GM19025 (cell line): ENCODE results near the gene HIVEP1.

ENCODE experiments used
- ATAC-seq: cut with Tn5 transposase; IDR thresholded peaks from one replicate; pipeline ENCODE4 v1.9.1; 2021; ENCODE audit warnings: mild to moderate bottlenecking, low read depth, moderate library complexity; ENCODE audit not compliant: unreplicated experiment

Gene HIVEP1

DNA sequence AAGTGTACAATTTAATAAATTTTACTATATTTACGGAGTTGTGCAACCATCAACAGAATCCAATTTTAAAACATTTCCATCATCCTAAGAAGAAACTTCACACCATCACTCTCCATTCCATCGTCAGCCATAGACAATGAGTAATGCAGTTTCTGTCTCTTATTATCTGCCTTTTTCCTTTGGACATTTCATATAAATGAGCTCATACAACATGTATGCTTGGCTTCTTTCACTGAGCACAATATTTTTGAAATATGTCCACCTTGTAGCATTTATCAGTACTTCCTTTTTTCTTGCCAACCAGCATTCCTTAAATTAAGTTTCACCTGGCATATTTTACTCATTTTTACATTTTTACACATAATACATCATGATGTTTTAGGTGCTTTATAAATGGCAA is 22.7 kb upstream of the HIVEP1 start:
- no peak for ATAC-seq

DNA sequence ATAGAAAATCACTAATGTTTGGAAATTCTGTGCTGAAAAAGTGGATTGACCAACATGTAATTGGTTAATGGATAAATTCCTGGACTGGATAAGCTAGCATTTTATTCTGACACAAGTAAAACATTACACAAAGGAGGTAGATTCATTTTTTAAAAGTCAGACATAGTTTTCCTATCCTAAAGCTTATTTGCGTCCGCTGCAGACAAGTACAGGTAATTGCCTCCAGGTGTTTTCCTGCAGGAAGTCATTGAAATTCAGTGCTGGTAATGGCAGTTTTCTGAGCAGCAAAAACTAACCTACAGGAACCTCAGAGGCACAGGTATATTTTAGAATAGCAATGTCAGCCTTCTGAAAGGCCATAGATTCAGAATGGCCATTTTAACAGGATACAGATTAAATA is 20.0 kb upstream of the HIVEP1 start:
- no peak for ATAC-seq

DNA sequence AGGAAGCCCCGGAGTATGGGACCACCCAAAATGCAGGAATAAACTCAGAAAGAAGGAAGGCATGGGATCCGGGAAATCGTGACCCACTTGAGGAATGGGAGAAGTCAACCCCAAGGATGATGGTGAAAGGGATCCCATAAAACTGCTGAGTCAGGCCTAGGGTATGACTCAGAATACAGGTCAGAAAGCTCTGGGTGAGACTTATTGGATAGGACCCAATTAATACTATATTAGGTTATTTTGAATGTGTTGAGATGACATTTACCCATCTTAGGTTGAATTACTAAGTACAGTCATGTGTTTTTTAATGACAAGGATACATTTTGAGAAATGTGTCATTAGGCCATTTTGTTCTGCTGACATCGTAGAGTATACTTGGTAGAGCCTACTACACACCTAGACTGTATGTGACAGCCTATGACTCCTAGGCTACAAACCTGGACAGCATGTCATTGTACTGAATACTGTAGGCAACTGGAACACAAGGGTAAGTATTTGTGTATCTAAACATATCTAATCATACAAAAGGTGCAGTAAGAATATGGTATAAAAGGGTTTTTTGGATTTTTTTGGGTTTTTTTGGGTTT is 17.1 kb upstream of the HIVEP1 start:
- no peak for ATAC-seq

DNA sequence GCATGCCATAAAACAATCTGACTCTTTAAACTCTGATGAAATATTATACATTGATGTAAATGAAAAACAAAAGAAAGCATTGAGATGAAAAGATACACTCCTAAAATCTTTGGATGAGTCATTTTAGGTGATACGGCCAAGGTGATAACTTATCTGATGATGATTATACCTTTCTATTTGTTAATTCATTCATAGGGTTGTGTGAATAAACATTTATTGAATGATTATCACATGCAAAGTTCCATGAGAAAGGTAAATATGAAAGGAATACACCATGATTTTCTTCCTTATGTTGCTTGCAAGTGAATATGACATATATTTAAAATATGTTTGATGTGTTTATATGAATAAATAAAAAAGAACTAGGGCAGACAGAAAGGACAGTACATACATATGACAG is 15.4 kb upstream of the HIVEP1 start:
- ATAC-seq: no peak

DNA sequence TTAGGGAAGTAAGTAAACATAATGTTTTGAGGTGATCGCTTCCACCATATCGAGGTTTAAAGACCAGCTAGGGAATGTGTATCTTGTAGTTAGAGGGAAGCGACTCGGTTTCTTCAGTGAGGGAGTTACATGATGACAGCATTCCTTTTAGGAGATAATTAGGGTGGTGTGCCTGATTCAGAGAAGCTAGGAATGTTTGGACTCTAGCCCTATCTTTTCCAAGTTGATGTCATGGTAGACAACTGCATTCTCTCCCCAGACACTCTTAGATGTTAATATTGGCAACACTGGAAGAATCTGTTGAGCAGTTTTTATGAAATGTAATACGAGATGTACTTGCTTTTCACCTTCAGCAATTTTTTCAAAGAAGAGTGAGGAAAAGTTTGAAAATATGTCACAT is 12.9 kb upstream of the HIVEP1 start:
- ATAC-seq: no peak

DNA sequence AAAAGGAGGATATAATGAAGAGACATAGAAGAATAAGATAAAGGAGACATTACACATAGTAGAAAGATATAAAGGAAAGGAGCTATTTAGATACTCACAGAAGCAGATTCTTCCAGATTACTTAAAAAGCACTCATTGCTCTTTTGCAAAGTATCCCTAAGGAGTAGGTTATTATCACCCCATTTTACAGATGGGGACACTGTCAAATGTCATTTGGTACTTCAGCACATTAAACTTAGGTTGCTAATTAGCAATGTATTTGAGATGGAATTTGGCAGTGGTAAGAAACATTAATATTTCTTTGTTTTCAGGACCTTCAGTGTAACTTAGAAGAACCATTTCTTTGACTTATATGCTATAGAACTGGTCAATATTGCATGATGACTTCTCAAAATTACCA is 11.9 kb upstream of the HIVEP1 start:
- no peak for ATAC-seq

DNA sequence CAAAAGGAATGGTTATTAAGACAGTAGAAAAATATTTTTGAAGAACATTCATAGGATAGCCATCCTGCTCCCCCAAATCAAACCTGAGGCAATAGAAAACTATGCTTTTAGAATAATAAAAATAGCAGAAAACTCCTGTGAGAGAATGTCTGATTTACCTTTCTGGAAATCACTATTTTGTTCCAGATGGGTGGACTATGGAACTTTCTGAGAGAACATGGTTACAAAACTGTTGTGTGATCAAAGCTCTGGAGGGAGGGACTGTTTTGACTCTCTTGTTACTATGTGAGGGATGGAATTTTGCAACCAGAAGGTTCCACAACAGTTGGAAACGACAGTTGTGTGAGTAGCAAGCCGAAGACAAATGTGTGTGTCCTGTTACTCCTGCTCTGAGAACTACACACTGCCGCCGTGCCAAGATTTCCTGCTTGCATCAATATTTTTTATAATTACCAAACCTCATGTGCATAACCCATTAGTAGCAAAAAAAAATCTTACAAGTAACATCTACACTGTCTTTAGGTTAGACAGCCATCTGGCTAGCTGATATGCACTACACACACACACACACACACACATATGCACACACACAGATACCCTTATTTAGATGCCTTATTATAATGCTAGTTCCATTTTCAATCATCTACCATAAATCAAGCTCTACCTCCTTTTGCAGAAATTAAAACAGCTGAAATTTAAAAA is 11.0 kb upstream of the HIVEP1 start:
- ATAC-seq: no peak

DNA sequence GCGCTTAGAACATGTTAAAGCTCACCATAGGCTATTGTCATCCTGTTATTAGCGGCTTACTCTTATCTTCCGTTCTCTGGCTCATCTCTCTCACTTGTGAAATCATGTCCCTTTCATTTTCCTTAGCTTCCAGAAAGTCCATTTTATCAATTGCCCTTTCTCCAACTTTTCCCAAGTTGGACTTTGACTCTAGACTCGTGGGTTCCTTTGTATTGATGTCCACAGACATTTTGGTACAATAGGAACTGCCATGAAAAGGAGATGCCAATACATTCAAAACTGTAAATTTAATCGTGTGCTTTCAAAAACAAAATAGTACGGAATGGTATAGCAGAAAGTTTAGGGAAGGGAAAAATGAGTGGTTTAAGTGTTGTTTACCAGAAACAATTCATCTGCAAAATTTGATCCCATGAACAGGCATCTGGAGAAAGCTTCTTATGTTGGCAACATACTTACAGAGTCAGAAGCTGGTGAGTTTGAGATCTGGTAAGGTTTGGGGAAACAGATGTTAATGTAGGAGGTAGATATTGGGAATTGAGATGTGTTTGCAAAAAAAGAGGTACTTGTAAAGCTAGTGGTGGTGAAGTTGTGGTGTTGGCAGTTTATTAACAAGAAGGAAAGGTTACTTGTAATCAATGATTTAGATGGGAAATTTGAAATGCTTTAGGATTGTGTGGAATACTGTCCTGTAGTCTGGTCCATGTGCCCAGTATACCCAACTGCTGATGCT is 10.2 kb upstream of the HIVEP1 start:
- no peak for ATAC-seq

DNA sequence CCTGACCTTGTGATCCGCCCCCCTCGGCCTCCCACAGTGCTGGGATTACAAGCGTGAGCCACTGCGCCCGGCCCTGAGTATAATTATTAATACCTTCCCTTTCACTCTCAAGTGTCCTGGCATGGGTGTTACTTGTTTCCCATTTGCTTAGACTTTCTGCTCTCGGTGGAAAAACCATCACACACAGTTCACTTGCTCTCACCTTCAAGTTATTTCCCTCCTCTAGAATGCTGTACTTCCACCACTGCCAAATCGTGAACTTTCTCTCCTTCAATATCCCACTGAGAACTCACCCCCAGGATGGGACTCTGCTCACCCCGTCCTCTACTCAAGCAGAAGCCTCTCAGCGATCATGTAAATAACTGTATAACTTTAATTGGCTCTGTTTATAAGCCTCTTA is 4.6 kb upstream of the HIVEP1 start:
- ATAC-seq: no peak

DNA sequence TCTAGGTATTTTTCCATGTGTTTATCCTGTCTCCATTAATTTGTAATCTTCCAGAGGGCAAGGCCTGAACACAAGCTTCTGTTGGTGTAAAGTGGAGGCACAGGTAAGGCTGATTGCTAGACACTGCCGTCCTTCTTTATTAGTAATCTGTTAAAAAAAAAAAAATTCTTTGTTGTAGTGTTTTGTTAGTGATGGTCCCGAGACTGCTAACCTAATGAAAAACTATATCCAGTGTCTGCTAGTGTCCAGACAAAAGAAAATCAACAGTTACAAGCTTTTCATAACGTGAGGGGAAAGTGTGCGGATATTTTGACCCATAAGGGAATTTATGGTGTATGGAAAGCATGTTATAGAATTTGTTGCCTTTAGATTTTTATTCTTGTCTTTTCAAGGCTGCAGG is 4.2 kb upstream of the HIVEP1 start:
- ATAC-seq: no peak

DNA sequence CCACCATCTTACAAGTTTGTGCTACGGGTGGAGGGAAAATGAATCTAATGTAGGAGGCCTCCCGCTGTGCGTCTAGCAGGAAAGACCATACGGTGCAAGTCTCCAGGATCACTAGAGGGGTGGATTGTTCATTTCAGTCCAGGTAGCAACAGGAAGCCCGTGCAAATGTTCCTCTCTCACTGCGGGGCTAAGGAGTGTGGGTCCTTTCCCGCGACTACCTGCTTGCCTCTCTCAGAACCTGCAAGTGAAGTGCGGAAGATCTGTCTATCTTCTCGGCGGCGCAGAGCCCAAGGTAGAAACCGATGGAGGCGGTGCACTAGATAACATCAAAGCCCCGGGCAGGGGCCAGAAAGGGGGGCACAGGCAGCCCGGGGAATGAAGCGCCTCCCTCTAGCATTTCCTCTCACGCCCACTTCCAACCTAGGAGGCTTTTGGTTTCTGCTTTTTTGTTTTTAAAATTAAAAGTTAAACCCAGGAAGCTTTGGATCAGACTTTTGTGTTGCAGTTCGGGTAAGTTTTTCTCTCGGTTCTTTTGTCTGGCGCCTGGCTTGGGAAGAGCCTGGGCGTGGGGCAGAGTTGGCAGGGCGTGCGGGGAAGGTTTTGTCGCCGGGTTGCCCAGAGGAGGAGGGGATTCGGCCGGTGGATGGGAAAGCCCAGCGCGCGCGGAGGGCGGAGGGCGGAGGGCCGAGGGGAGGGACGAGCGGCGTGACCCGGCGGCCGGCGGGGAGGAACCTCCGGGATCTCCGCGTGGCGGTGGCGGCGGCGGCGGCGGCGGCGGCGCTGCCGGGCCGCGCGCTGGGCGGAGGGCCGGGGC is 3.5 kb upstream of the HIVEP1 start:
- peak; percentile 18 for ATAC-seq

DNA sequence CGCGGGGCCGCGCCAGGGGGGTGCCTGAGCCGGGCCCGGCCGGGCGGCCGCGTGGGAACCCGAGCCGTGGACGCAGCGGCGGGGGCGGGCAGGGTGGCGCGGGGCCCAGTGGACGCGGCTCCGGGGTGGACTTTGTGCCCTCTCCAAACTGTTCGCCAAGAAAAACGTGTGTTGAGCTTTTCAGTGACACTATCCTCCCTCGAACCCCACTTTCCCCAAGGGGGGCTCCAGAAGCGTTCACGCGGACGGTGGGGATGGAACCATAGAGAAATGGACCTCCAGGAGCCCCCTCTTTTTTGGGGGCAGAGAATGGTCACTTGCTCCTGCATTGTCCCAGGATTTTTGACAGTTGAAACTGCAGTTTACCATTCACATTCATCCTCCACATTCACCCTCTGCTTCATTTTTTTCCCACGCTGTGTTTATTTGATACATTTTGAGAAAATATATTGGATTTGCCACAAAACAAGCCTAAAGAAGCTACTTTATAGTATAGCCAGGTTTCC is 2.9 kb upstream of the HIVEP1 start:
- ATAC-seq: no peak

DNA sequence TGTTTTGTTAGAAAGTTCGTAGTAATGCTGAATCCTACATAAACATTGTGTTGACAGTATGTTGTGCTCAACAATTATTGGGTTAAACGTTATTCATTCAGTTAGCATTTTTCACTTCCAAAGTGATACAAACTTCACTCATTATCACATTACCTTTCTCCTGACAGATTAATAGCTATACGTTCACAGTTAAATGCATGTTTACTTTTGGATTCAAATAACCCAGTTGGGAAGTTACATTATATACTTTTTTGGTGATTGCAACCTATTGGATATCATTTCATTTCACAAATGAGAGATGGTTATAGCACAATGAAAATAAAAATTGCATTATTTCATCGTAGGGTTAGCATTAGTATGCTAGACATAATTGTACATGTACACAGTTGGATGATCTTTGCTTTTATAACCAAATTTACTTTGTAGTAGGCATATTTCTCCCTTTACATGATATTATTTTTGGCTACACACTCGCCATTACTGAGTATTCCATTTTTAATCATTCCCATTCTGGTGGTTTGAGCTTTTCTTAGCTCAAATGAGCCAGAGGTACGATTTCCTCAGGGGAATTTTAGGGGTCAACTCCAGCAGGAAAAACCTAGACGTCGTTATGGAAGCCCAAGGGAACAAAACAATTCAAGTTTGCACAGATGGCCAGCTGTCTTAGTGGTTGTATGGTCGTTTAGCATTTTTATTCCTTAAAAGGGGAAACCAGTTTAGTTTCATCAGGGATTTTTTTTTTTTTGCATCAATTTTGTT is 2.1 kb upstream of the HIVEP1 start:
- ATAC-seq: no peak

DNA sequence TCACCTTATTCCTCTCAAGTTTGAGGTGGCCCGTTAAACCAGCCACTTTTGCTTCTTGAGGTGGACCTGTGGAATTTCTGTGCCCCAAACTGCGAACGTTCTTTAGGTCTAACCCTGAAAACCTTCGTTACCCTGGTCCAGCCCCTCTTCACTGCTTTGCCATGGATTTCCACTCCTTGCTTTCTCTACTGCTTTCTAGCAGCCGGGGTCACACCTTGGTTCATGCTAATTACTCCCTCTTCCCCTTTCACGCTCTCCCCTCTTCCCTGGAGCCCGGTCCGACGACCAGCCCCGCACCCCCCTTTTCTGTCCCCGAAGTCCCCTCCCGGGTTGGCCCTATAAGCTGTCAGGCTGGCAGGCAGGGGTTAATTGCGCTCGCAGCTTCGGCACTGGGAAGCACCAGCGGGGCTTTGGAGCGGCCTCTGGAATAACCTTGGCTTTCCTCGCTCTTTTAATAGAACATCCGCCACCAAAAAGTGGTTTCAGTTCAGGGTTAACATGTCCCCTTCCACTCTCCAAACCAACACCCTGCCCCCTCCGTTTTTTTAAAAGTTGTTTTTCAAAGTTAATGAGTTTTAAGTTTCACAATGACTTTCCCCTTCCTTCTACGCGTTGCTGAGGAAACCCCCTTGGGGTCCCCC is 1.4 kb upstream of the HIVEP1 start:
- peak; percentile 12 for ATAC-seq

DNA sequence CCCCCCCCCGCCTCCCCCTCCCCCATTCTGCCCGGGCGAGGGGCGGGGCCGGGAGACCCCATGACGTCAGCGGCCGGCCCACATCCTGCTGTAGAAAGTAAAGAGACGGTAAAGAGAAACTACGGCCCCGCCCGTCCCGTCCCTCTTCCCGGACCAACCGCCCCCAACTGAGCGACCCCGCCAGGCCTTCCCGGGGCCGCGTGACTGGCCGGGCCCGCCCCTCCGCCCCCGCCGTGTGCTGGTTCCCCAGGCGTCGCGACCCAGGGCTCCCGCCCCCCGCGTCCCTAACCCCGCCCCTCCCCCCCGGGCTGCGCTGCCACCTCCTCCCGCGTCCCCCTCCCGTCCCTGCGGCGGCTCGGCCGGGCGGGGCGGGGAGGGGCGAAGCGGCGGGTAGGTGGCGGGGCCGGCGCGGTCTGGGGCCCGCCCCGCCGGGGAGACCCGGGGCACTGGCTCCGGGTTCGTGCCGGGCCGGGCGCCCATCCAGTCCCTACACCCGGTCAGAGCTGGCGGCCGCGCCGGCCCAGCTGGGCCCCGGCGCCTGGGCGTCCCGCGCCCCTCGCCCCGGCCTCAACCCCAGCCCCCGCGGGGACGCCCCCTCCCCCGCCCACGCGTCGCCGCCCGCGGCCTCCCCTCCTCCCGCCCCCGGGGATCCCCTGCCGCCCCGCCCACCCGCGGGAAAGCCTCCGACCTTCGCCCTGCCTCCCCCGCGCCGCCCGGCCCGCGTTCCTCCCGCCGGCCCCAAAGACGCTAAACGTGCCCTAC is 655 bp upstream of the HIVEP1 start:
- peak; percentile 56 for ATAC-seq

DNA sequence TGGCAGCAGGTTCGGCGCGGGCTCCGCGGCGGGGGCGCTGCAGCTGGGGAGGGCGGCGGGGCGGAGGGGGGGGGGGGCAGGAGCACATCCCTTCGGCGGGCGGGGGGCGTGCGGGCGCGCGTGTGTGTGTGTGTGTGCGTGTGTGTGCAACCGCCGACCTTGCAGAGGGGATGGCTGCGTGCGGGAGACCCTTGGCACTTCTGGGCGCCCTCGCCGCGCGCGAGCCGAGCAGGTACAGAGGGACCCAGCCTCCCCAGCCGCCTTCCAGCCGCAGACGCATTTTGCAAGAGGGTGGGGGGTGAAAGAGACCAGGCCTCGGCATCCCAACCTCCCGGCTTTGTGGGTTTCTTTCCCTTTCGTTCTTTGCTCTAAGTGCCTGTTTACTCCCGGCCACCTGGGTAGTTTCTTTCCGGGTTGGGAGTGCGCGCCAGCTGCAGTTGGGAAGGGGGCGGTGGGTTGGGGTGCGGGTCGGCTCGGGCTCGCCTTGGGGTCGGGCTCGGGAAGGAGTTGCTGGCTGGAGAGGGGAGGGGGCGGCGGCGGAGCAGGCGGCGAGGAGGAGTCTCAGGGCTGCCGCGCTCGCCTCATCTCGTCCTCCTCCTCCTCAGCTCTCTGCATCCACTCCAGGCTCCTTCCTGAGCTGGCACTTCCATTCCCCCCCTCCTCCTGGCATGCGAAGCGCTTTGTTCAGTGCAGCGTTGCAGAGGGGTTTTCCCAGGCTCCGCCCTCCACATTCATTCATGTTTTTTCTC is 620 bp downstream of the HIVEP1 start:
- no peak for ATAC-seq

DNA sequence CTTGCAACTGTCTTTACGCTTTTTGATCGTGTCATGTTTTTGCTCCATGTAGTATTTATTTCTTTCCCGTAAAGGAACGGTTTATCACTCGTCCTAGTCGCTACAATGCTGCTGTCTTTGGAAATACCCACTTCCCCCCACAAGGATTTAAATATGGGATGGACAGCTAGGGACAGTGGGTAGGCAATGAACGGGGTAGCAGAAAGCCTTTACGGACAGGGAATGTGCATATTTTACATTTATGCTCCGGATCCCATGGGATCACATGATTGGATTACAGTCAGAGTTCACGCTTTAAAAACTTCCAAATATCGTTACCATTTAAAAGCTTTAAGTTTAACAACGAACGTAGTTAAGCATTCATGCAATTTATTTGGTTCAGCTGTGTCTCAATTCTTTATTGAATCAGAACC is 1.2 kb downstream of the HIVEP1 start:
- no peak for ATAC-seq
